SU-DHL-6 (cell line): ENCODE measurements around the gene CDK5R2.

Experiments
- EZH2phosphoT487 ChIP-seq: fragments of 200-600 bp; sonication (generic), shearing (Covaris generic); conservative IDR thresholded peaks from 2 replicates; pipeline ENCODE4 v1.6.1; 2018; ENCODE audit warnings: mild to moderate bottlenecking, antibody characterized with exemption, low read length, moderate library complexity, mixed read lengths
- TF ChIP-seq, protein P1 (sequence below): fragments of 200-600 bp; sonication (generic); IDR thresholded peaks from one replicate; pipeline ENCODE4 v1.5.1; 2017; ENCODE audit warnings: antibody characterized with exemption, mild to moderate bottlenecking, low read length, moderate library complexity; ENCODE audit not compliant: insufficient read depth, poor library complexity, severe bottlenecking

DNA sequence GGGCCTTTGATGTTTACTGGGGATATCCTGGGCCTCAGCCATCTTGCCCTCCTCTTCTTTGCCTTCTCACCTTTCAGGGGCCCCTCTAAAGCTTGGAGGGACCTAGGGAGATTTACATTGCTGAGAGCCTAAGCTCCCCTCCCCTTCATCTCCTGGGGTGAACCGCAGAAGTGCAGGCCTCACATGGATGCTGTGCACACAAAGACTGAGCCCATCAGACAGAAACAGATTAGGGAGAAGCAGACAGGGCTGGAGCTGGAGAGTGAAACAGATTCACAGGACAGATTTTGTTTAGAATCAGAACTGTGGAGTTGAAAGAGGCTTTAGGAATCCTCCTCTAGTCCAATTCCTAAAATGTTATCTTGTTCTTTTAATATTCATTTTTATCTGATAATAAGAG is 3.4 kb upstream of the CDK5R2 start:
- no peak for TF ChIP-seq EZH2phosphoT487
- TF ChIP-seq, protein P1, sequence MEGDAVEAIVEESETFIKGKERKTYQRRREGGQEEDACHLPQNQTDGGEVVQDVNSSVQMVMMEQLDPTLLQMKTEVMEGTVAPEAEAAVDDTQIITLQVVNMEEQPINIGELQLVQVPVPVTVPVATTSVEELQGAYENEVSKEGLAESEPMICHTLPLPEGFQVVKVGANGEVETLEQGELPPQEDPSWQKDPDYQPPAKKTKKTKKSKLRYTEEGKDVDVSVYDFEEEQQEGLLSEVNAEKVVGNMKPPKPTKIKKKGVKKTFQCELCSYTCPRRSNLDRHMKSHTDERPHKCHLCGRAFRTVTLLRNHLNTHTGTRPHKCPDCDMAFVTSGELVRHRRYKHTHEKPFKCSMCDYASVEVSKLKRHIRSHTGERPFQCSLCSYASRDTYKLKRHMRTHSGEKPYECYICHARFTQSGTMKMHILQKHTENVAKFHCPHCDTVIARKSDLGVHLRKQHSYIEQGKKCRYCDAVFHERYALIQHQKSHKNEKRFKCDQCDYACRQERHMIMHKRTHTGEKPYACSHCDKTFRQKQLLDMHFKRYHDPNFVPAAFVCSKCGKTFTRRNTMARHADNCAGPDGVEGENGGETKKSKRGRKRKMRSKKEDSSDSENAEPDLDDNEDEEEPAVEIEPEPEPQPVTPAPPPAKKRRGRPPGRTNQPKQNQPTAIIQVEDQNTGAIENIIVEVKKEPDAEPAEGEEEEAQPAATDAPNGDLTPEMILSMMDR: no peak
